Keratinocyte (primary cell): ENCODE measurements around the gene CHRNA10. TPM values are rescaled to one million over a fixed set of nuclear protein-coding genes. Genes with fewer than 3 reads are reported as not detected.

ENCODE experiments used
- DNase-seq: peaks from one replicate; pipeline ENCODE4 v3.0.0-alpha.2; 2011; ENCODE audit warnings: low read depth, missing footprints, low spot score
- FAIRE-seq: peaks from 2 replicates; lab custom pipeline; 2011; peaks lifted over from hg19 to GRCh38; lab: Jason Lieb, UNC
- H2AFZ ChIP-seq: 2 replicates; pipeline ENCODE4 v1.6.0; 2012; ENCODE audit warnings: low read length, control low read depth, inconsistent platforms; ENCODE audit not compliant: control insufficient read depth
- H3K27ac ChIP-seq: 2 replicates; pipeline ENCODE4 v1.5.1; 2011; ENCODE audit warnings: low read length; ENCODE audit not compliant: control insufficient read depth, insufficient read depth
- H3K27me3 ChIP-seq: 3 replicates; pipeline ENCODE4 v1.6.0; 2011; ENCODE audit warnings: low read length; ENCODE audit not compliant: control insufficient read depth, insufficient read depth; ENCODE audit errors: extremely low read depth
- H3K36me3 ChIP-seq, 2 experiments: 2 replicates in 1 of 2; 3 replicates in 1 of 2; pipeline ENCODE4 v1.5.1; 2011; ENCODE audit warnings: low read length in 2 of 2, mild to moderate bottlenecking in 1 of 2; ENCODE audit not compliant: control insufficient read depth in 2 of 2, insufficient read depth in 2 of 2; ENCODE audit errors: extremely low read depth in 1 of 2
- H3K4me1 ChIP-seq: 3 replicates; pipeline ENCODE4 v1.5.1; 2011; ENCODE audit warnings: low read length; ENCODE audit not compliant: control insufficient read depth, insufficient read depth; ENCODE audit errors: extremely low read depth
- H3K4me2 ChIP-seq: 3 replicates; pipeline ENCODE4 v1.6.0; 2011; ENCODE audit warnings: low read depth, low read length; ENCODE audit not compliant: control insufficient read depth, insufficient read depth; ENCODE audit errors: extremely low read depth
- H3K4me3 ChIP-seq, 3 experiments: fragments of 200-600 bp in 1 of 3; sonication (generic) in 1 of 3; 2 replicates in 2 of 3; 3 replicates in 1 of 3; pipeline ENCODE4 v1.5.1; 2011 to 2016; ENCODE audit warnings: low read length in 3 of 3, mild to moderate bottlenecking in 3 of 3, control low read depth in 2 of 3, inconsistent platforms in 1 of 3, low read depth in 1 of 3, mixed read lengths in 1 of 3, mixed run types in 1 of 3, moderate library complexity in 1 of 3; ENCODE audit not compliant: control insufficient read depth in 2 of 3, insufficient read depth in 2 of 3; ENCODE audit errors: extremely low read depth in 1 of 3
- H3K79me2 ChIP-seq: 2 replicates; pipeline ENCODE4 v1.6.0; 2012; ENCODE audit warnings: low read length; ENCODE audit not compliant: control insufficient read depth, insufficient read depth
- H3K9ac ChIP-seq: 3 replicates; pipeline ENCODE4 v1.6.0; 2011; ENCODE audit warnings: low read length; ENCODE audit not compliant: control insufficient read depth, insufficient read depth; ENCODE audit errors: extremely low read depth
- H3K9me1 ChIP-seq: 3 replicates; pipeline ENCODE4 v1.6.0; 2011; ENCODE audit warnings: low read length; ENCODE audit not compliant: control insufficient read depth, insufficient read depth; ENCODE audit errors: extremely low read depth
- H3K9me3 ChIP-seq: 2 replicates; pipeline ENCODE4 v1.5.1; 2012; ENCODE audit warnings: low read depth, low read length; ENCODE audit not compliant: control insufficient read depth
- H4K20me1 ChIP-seq: 3 replicates; pipeline ENCODE4 v1.6.0; 2011; ENCODE audit warnings: low read length; ENCODE audit not compliant: control insufficient read depth, insufficient read depth; ENCODE audit errors: extremely low read depth
- EZH2 ChIP-seq: IDR thresholded peaks from one replicate; pipeline ENCODE4 v1.6.1; 2012; ENCODE audit warnings: inconsistent platforms, mild to moderate bottlenecking, low read length, moderate library complexity
- dilution Hi-C: fragments of 300-500 bp; cut with MboI; formaldehyde crosslinking; loops from one replicate; pipeline ENCODE4 v1.7.0; 2020; ENCODE audit warnings: low sequenced_read_pairs; ENCODE audit not compliant: extremely low pct_ligation_motif_present
- polyA plus RNA-seq, 5 experiments: library from polyadenylated mRNA; depleted of rRNA in 3 of 5; stranded (reverse) in 3 of 5; stranded (forward) in 1 of 5; unstranded in 1 of 5; fragments of >200 nt; gene quantifications; 1 replicate in 1 of 5; 2 replicates in 3 of 5; 3 replicates in 1 of 5; pipeline versions ENCODE4 v1.2.1 to v1.2.3, GENCODE V29; 2011 to 2012; ENCODE audit warnings: missing spikeins in 2 of 5, low read depth in 1 of 5, low replicate concordance in 1 of 5
- TF ChIP-seq, protein P1 (sequence below), 3 experiments: IDR thresholded peaks in 1 of 3; conservative IDR thresholded peaks in 1 of 3; optimal IDR thresholded peaks in 1 of 3; 2 replicates in 2 of 3; 3 replicates in 1 of 3; pipeline versions ENCODE3 to v1.5.1; 2011; ENCODE audit warnings: low read length in 3 of 3, mild to moderate bottlenecking in 3 of 3, moderate library complexity in 2 of 3, control low read depth in 1 of 3, inconsistent platforms in 1 of 3; ENCODE audit not compliant: insufficient read depth in 2 of 3; ENCODE audit errors: extremely low read depth in 1 of 3

The CHRNA10 gene
- polyA plus RNA-seq, 1 donor (not counting 4 experiments of a cell fraction or from before 2014, with no cell fraction given): 0.83 TPM

DNA sequence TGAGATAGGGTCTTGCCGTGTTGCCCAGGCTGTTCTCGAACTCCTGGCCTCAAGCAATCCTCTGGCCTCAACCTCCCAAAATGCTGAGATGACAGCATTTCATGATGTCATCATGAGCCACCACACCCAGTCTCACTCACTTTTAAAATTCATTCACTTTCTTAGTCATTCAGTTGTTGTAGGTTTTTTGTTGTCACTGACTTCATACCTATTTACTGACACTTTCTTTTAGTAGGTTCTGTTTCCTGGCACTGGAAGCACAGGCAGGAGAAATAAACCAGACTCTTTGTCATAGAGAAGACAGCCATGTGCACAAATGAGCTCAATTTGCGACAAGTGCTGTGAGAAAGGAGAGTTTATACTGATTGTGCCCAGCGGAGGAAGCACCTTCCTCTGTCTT is 39.9 kb downstream of the CHRNA10 start:
- DNase-seq: no peak
- Histone ChIP-seq H3K9me1 (no peaks in the 10 kb centered on the region), H3K4me3 (no peak overlapping the region), H3K9ac (no peak overlapping the region), H2AFZ (no peak overlapping the region), H3K4me2 (no peak overlapping the region), H3K9me3 (no peaks in the 10 kb centered on the region), H4K20me1 (no peaks in the 10 kb centered on the region), H3K36me3 (no peaks in the 10 kb centered on the region), H3K27me3 (peaks cover 5% of the 10 kb centered on the region), H3K79me2 (no peaks in the 10 kb centered on the region), H3K4me1 (no peaks in the 10 kb centered on the region), H3K27ac (no peak overlapping the region)
- no peak for TF ChIP-seq EZH2
- TF ChIP-seq, protein P1, sequence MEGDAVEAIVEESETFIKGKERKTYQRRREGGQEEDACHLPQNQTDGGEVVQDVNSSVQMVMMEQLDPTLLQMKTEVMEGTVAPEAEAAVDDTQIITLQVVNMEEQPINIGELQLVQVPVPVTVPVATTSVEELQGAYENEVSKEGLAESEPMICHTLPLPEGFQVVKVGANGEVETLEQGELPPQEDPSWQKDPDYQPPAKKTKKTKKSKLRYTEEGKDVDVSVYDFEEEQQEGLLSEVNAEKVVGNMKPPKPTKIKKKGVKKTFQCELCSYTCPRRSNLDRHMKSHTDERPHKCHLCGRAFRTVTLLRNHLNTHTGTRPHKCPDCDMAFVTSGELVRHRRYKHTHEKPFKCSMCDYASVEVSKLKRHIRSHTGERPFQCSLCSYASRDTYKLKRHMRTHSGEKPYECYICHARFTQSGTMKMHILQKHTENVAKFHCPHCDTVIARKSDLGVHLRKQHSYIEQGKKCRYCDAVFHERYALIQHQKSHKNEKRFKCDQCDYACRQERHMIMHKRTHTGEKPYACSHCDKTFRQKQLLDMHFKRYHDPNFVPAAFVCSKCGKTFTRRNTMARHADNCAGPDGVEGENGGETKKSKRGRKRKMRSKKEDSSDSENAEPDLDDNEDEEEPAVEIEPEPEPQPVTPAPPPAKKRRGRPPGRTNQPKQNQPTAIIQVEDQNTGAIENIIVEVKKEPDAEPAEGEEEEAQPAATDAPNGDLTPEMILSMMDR (optimal IDR thresholded peaks at IDR 0.05 in 1 of 3, IDR thresholded peaks at IDR 0.05 in 1 of 3, conservative IDR thresholded peaks at IDR 0.05 in 1 of 3; ENCODE audit: extremely low read depth in 1 of 3, insufficient read depth in 2 of 3, low read length in 3 of 3): no peak
- dilution Hi-C loops: no loop called here
- no peak for FAIRE-seq

DNA sequence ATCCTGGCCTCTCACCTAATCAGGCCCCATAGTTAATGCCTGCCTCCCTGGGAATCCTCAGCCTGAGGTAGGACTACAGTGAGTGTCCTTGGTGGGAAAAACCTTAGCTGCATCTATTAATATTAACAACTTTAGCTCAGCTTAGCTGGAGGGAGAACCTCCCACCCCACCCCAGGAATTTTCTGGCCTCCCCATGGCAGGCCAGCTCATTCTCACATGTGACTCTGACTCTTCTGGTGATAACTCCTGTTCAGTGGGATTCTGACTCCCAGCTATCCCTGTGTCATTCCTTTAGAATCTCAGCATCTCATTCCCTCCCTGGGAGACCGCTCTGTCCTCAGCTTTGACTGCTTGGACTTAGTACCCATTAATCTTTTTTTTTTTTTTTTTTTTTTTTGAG is 43.9 kb downstream of the CHRNA10 start:
- H4K20me1 ChIP-seq: no peaks in the 10 kb centered on the region
- H3K4me3 ChIP-seq: no peak overlapping the region
- no peaks in the 10 kb centered on the region for H3K79me2 ChIP-seq
- no peaks in the 10 kb centered on the region for H3K36me3 ChIP-seq
- dilution Hi-C loops: no loop called here
- FAIRE-seq (no peak), DNase-seq (no peak)
- no peaks in the 10 kb centered on the region for H3K9me3 ChIP-seq
- H2AFZ ChIP-seq: no peak overlapping the region
- TF ChIP-seq, protein P1 (optimal IDR thresholded peaks at IDR 0.05 in 1 of 3, IDR thresholded peaks at IDR 0.05 in 1 of 3, conservative IDR thresholded peaks at IDR 0.05 in 1 of 3; ENCODE audit: extremely low read depth in 1 of 3, insufficient read depth in 2 of 3, low read length in 3 of 3): no peak
- H3K4me1 ChIP-seq: no peaks in the 10 kb centered on the region
- no peaks in the 10 kb centered on the region for H3K27me3 ChIP-seq
- H3K9ac ChIP-seq: no peak overlapping the region
- H3K9me1 ChIP-seq: no peaks in the 10 kb centered on the region
- no peak overlapping the region for H3K27ac ChIP-seq
- H3K4me2 ChIP-seq: no peak overlapping the region
